ENCODE results near the gene AKAP13. TPM values are rescaled to one million over a fixed set of nuclear protein-coding genes. Genes with fewer than 3 reads are reported as not detected.
A peak's percentile ranks its signal among the peaks of the same experiment; 100 is the strongest.
"Not testable (repeated sequence)": the region's sequence is repeated elsewhere in the genome, so short reads cannot be mapped to it uniquely, and the experiment has no call there.

AKAP13 gene
- total RNA-seq, 1 experiment from 2014 or later: 49.6 TPM

DNA sequence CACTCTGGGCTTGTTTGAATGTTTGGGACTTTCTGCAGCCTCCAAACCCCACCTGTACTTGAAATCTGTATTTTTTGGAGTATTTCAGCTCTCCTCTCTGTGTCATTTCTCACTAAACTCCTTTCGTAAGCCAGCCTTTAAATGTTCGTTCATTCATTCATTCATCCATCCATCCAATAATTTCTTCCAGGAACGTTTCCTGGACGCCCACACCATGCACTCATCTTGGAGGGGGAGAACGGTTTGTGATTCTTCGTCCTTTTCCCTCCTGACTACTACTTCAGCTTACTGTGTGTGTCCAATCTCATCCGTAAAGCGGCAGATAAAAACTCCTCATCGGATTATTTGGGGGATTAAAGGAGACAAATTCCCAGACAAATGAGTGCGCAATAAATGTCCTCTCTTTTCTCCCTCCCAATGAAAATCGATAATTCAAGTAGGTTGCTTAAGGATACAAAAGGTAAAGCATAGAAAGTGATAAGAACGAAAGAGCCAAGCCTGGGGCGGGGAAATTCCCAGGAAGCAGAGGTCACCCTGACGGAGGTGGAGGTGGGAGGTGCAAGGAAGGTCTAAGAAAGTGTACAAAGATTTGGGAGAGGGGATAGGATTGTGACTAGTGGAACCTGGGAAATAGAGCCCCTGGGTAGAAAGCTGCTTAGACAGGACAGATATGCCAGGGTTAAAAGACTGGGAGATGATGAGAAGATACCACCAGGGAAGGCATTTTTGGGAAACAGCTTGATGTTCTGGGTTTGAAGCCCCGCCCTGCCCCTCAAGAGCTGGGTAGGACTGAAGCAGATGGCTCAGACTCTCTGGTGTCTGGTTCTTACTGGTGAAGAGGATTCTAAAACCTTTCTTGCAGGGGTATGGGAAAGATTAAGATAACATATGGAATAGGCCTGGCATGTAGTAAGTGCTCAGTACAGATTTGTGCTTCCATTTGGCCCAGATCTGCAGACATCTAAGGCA is 415.2 kb downstream of the AKAP13 start:
- H3K9me3 Mint-ChIP-seq (ENCODE audit: unreplicated experiment): no peaks in the 10 kb centered on the region
- peak overlapping the region; percentile 39 for H3K4me3 ChIP-seq (ENCODE audit: low read depth, low read length)
- DNase-seq: no peak
- BruUV-seq (replicated peaks): no TSS peak
- ChIA-PET POLR2A (no interaction called here), CTCF (interaction anchor here (1.9 kb wide), 1 partner anchor 45 kb away, joined by 10 read pairs; no protein-coding TSS in a partner anchor)
- peaks cover 9% of the 10 kb centered on the region for H3K4me1 ChIP-seq
- H3K27ac Mint-ChIP-seq (ENCODE audit: unreplicated experiment): peak overlapping the region; percentile 68
- TF ChIP-seq CTCF (IDR thresholded peaks at IDR 0.05; ENCODE audit: insufficient read depth in 1 of 2, low read depth in 1 of 2, low read length in 1 of 2, severe bottlenecking in 1 of 2, unreplicated experiment in 1 of 2): no peak
- peaks cover 5% of the 10 kb centered on the region for H3K36me3 Mint-ChIP-seq (ENCODE audit: insufficient read depth, unreplicated experiment)
- H3K27me3 Mint-ChIP-seq (ENCODE audit: insufficient read depth, unreplicated experiment): no peaks in the 10 kb centered on the region
- no peaks in the 10 kb centered on the region for H3K9me3 ChIP-seq
- intact Hi-C loops (cut with micrococcal nuclease; ENCODE audit: unreplicated experiment): loop anchor here (1.0 kb wide), 1 partner anchor 45 kb away; no protein-coding TSS in a partner anchor
- peaks cover 28% of the 10 kb centered on the region for H3K4me1 Mint-ChIP-seq (ENCODE audit: low read depth, unreplicated experiment)
- no peaks in the 10 kb centered on the region for H3K36me3 ChIP-seq (ENCODE audit: control insufficient read depth, insufficient read depth, low read length)
- no peaks in the 10 kb centered on the region for H3K27me3 ChIP-seq (replicated peaks; ENCODE audit: control insufficient read depth, insufficient read depth, low read length)
- peak overlapping the region; percentile 76 for H3K4me3 Mint-ChIP-seq (ENCODE audit: unreplicated experiment)

- H3K4me3 Mint-ChIP-seq (ENCODE audit: unreplicated experiment); H3K27me3 Mint-ChIP-seq (ENCODE audit: insufficient read depth, unreplicated experiment); BruUV-seq (replicated peaks); H3K36me3 ChIP-seq (ENCODE audit: control insufficient read depth, insufficient read depth, low read length); H3K9me3 ChIP-seq; H3K27me3 ChIP-seq (replicated peaks; ENCODE audit: control insufficient read depth, insufficient read depth, low read length); H3K36me3 Mint-ChIP-seq (ENCODE audit: insufficient read depth, unreplicated experiment); DNase-seq; POLR2A ChIA-PET; intact Hi-C loops (cut with micrococcal nuclease; ENCODE audit: unreplicated experiment); H3K9me3 Mint-ChIP-seq (ENCODE audit: unreplicated experiment); H3K4me3 ChIP-seq (ENCODE audit: low read depth, low read length): not testable (repeated sequence)
- Mint-ChIP-seq H3K27ac (ENCODE audit: unreplicated experiment) (peak overlapping the region; percentile 68), H3K4me1 (ENCODE audit: low read depth, unreplicated experiment) (peaks cover 33% of the 10 kb centered on the region)
- CTCF ChIA-PET: interaction anchor here (1.9 kb wide), 1 partner anchor 44 kb away, joined by 10 read pairs; no protein-coding TSS in a partner anchor
- H3K4me1 ChIP-seq: peaks cover 14% of the 10 kb centered on the region
Measured at GRCh38 chr15:85796371-85796770, 416.0 kb downstream of the AKAP13 start.

Small RNAs within 50 kb of the gene (microRNA-seq; reads per million reads assigned to microRNA genes)
- gene MIR1276 (4.8 reads per million, percentile 33 among the genes with 10 or more reads in this experiment), gene MIR7706 (68.4 reads per million, percentile 68 among the genes with 10 or more reads in this experiment)
